Right forelimb (tissue), 1 donor: ENCODE measurements around the gene ZC3H6.
"Not testable (repeated sequence)": the region's sequence is repeated elsewhere in the genome, so short reads cannot be mapped to it uniquely, and the experiment has no call there.

Experiments used
- DNase-seq: peaks from one replicate; pipeline ENCODE4 v3.0.0-alpha.2; 2018

ZC3H6 gene

DNA sequence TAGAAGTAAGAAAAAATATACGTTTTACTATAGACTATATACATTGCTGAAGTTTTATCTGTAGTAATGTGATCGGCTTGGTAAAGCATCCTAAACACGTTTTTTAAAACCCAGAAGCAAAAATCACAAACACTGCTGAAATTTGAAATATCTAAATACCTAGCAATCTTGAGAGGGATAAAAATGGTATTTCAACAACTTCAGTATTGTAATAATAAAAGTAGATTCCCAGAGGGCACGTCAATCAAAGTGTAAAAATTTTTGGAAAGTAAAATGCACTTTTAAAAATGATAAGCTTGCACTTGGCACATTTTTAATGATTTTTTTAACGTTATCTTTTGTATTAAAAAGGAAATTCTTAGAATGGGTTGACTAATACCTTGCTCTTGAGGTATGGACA, 1.6 kb downstream of the ZC3H6 start:
- DNase-seq = no peak

DNA sequence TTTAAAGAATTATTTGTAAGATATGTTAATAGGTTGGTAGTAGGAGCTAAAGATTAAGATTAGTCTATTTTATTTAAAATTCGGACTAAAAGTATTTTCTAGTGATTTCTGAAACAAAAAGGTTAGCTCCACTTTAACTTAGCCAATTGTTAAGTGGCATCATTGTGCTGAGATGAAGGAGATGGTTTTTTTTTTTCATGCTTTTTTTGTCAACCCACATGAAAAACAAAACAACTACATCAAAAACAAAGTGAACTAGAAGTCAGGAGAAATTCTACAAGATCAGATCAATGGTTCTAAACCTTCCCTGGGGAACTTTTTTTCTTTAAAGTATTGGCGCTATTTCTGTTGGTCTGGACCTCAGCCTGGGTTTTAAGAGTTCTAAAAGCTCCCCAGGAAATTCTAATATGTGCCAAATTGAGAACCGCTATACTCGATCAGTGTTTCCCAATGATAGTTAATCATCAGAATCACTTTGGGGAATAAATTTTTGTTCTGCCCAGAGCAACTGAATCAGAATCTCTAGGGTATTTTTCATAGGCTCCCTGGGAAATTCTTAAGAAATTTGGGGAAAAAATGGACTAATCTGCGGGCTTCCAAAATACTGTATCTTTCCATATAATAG, 2.3 kb downstream of the ZC3H6 start:
- no peak for DNase-seq

DNA sequence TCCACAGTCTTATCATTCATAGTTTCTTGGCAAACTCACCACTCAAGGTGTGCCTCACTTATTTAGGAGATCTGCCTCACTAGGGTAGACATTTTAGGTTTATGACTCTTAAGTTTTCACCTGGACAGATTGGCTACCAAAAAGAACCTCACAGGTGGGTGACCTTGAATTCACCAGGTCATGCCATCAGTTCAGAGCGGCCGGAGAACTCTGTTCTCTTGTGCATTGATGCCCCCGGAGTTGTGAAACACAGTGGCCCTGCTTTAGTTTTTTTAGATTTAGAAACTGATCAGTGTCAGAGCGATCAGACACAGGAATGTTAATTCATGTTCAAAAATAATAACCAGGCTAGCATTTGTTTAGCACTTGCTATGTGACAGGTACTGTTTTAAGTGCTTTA, 6.7 kb downstream of the ZC3H6 start:
- DNase-seq = not testable (repeated sequence)

DNA sequence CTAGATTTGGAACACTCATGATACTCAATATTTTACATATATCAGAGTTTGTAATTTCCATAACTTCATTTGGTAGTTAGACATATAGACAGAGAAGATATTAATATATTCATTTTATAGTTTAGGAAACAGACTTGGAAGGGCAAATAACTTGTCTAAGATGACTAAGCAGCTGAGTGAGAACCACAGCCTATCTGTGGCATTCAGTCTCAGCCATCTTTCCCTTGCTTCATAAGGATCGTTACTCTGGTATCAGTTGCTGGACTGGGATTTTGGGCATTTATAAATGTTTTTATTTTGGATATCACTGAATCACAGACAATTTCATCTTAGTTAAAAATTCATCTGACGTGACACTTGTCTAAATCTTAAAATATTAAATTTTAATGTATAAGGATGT, 8.1 kb downstream of the ZC3H6 start:
- not testable (repeated sequence) for DNase-seq

DNA sequence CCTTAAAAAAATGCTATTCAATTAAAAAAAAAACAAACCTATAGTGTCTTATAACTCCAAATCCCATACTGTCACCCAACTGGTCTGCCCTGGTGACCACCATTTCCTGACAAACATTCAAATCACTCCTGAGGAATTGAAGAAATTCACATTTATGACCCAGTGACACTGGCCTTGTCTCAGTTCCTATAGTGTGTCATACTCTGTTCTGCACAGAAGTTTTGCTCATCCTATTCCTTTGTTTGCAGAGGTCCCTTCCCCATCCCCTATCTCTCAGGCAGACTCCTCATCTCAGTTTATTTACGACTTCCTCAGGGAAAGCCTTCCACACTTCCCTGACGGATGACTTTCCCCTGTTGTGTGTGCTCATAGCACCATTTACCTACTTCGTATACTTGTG, 14.7 kb downstream of the ZC3H6 start:
- DNase-seq = no peak

DNA sequence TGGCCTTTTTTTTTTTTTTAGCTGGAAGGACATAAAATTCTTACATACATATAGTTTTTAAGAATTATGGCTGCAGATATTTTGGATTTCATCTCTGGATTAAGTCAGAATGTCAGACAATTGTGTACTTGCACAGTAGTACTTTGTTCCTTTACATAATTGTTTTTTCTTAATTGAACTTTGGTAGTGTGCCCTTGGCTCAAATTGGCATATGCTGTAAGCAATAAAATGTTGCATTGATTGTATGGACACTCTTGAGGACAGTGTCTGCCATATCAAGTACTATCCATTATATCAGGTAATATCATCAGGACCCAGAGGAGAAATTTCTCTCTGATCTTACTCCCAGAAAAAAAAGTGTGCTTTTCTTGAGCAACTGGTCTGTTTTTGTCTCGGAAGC, 15.3 kb downstream of the ZC3H6 start:
- no peak for DNase-seq

DNA sequence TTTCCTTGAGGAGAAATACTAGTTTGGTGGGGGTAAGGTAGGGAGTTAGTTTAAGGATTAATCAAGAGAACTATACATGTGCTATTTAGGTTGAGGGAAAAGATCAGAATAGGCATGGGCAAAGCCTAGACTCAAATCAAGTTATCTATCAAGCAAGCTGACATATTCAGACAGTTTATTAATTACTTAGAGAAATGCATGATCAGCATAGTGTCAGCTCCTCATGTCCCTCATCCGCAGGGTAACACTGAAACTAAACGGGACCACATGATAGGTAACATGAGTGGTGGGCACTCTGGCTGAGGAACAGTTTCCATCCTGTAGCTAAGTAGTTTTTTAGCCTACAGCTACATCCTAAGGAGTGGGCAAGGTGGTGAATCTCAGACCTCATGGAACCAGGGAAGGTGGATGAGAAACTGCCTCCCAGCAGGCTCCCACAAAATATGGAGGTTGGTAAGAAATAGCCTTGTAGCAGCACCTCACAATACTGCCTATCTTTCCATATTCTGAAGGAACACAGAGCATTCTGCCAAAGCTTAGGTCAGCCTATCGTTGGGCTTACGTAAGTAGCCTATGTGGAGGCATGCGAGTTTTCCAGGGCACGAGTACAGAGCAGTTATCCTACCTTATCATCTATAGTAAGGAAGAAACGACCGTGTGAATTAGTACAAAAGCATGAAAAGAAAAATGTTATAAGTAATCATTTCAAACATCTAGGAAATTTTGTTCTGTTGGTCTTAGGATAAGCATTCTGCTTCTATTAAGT, 18.4 kb downstream of the ZC3H6 start:
- DNase-seq = no peak

DNA sequence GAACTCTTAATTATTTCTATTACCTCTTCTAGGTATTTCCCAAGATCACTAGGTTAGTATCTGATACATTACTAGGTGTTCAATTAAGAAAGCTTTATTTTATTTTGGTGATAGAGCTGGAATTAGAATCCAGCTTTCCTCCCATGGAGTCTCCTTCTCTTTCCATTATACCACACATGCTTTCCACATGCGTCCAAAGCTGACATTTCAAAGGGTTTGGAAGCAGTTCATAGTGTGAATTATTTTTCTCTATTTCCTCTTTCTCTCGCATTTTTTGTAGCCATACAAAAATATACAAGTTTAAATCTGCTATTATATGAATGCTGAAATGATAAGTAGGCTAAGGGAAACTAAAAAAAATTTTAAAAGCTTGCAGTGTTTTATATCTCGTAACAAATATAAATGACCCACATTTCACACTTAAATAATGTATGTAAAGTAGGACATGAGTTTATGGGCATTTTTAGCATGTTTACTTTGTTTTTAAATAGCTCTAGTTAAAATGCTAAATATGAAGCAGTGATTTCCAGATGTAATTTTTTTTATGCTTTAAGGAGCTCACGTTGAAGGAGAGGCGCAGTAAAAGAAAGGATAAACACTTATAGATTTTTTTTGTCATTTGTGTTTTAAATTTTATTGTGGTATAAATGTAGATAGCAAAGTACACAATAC, 20.1 kb downstream of the ZC3H6 start:
- no peak for DNase-seq

DNA sequence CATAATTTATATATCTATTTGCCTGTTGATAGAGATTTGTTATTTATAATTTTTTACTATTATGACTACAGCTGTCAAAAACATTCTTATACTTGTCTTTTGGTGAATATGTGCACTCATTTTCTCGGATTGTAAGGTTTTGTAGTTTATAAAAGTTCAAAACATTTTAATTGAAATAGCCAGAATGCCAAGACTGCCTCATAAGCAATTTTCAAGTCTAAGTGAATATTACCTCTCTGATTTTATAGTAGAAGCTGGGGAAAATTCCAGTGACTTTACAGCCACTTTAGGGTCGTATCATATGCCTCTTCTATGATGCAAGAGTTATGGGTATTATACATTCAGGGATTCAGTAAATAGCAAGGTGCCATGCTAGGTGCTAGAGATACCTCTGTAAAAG, 21.0 kb downstream of the ZC3H6 start:
- DNase-seq = no peak

DNA sequence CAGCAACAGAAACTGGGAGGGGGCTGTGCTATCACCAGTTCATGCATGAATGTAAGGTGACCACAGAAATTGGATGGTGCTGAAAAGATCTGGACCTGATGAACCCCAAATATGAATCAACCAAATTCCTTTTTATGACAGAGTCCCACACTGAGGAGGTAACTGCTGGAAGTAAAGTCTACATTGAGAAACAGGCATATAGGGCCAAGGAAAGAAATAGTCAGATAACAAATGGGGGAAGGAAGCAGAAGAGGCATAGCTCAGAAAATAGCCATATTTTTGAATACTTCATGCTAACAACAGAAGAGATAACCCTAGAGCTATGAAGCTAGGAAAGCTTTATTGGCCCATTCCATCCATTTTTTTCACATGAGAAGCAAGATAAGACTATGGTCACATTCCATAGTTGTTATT, 25.8 kb downstream of the ZC3H6 start:
- DNase-seq = no peak

DNA sequence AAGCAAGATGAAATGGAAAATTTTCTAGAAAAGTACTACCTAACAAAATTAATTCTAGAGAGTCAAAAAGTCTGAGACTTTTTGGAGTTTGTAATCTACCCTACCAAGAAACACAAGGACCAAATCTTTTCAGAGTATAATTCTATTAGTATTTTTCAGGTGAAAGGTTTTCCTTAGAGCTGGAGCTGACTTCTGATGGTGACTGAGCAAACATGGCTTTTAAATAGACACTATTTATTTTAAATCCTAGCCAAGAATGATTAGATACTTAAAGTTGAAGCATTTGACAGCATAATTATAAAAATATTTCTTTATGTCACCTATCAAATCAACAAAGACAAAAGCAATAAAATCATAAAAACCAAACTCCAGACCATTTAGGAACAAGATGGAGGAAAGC, 26.6 kb downstream of the ZC3H6 start:
- DNase-seq = no peak

DNA sequence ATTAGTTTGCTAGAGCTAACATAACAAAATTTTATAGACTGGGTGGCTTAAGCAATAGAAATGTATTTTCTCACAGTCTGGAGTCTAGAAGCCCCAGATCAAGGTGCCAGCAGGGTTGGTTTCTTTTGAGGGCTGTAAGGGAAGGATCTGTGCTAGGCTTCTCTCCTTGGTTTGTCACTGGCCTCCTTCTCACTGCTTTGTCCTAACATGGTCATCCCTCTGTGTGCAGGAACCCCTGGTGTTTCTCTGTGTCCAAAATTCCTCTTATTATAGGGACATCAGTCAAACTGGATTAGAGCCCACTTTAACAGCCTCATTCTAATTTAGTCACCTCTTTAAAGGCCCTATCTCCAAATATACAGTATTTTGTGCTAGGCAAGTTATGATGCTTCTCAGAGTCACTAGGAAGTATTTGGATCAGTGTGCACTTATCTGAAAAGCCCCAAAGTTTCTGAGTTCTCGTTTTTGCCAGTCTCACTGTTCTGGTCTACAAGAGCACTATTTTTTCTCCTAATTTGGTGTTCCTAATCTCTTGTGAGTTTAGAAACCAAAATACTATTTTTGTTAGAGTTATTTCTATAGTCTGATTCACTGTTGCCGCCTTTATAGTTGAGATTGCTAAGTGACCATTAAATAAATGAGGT, 29.0 kb downstream of the ZC3H6 start:
- no peak for DNase-seq

DNA sequence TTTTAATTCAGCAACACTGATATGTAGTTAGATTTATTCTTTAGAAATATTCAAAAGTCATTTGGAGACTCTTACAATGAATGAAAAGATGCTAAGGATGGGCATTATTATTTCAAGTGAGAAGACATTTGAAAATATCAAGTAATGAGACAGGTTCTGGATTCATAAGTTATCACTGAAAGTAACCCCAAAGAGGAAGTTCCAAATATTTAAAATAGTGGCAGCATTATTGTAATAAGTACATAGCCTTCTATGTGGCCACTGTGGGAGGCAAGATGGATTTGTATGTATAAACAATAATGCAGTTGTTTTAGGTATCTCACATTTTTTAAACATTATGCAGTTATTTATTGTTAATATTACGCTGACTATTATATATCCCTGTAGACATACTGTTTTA, 29.7 kb downstream of the ZC3H6 start:
- no peak for DNase-seq

DNA sequence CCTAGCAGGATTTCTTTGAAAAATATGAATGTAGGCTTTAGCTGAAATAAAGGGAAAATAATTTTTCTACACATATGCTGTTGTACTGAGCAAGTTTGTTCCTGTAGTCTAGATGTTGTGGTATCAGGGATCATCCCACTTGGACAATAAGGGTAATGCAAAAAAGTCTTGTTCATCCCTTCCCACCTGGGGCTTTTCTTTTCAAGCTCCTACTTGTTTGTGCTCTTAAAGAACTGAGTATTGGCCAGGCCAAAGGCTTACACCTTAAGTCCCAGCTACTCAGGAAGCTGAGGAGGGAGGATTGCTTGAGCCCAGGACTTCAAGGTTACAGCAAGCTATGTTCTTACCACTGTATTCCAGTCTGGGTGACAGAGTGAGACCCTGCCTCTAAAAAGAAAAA, 35.5 kb downstream of the ZC3H6 start:
- DNase-seq = no peak

DNA sequence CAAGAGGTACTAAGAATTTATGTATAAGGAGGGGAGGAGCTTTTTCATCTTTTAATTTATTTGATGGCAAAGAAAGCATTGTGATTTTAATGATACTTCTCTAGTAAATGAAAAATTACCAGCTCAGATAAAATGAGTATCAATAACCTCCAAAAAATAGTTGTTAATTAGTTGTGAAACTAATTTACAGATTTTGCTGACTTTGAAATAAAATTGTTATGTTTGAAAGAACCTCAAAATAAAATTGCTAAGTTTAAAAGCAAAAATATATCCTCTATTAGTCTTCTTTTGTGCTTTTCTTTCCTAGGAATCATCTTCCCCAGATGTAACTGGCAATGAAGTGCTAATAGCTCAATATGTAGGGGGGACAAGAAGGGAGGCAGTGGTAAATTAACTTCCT, 36.5 kb downstream of the ZC3H6 start:
- no peak for DNase-seq

DNA sequence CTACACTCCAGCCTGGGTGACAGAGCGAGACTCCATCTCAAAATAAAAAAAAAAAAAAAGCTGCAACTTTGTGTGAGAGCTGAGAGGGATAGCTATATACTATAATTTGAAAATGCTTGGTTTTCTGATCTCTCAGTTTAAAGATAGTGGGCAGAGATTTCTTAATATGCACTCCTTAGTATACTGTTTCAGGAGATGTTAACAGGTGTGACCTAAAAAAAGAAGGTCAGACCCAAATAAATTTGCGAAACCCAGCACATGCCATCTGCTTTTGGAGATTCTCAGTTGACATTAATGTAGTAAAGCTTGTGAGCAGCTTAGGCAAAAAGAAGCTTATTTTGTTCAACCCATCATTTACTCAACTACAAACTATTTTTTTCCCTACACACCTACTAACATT, 37.4 kb downstream of the ZC3H6 start:
- DNase-seq = no peak

DNA sequence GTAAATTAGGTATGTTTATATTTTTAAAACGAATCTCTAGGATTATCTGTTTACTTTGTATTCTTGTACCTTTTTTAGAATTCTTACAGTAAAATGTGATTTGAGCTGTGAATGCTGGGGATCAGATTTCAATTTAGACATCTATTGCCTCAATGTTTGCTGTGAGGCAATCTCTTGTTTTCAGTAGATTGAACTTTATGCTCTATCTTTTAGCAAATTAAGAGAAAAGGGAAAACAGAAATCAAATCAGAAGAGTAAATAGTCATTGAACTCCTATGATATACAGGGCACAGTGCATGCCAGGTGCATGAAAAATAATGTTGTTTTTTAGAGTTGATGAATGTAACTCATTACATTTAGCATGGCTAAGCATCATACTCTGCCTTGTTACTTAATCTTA, 39.5 kb downstream of the ZC3H6 start:
- no peak for DNase-seq

DNA sequence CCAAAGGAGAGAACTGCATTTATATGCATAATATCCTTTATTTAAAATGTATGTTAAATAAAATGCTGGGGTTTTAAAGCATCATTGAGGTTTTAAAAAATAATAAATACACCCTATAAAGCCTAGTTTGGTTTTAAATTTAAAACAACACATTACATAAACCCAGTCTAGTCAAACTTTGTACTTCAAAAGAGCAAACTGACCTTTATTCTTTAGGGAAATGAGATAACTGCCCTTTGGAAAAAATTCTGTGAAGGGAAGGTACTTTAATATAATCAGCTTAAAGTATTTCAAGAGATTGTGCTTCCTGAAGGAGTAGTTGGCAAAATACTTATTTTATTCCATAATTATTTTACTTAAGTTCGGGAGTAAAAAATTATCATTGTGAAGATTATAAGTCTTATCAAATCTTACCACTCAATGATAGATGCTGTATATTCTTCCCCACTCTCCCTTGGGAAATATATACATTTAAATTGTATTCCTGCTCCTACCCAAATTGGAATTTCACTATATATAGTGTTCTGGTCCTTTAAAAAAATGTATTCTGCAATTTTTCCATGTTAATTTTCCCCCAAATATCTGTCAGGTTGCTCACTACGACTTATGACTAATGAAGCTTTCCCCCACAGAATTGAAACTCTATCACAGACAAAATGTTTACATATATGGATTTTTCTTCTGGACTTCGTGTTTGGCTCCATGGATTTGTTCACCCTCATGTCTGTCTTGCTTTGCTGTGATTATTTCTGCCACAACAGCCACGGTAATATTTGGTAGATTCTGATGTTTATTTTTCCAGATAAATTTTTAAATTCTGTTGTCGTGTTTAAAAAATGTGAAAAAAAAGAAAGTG, 42.1 kb downstream of the ZC3H6 start:
- DNase-seq = no peak

DNA sequence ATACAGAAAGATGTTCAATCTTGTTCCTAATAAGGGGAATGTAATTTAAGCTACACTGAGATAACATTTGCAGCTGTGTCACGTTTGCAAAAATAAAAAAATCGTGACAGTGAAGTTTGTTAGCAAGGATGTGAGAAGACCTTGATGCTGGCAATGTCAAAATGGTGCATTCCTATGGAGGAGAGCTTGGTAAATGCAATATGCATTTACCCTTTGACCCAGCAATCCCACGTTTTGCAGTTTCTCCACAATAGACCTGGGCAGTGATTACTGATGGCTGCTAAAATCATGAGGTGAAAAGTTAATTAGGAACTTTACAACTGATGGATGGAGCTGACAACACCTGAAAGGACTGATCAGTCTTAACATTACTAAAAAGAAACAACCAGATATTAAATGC, 43.1 kb downstream of the ZC3H6 start:
- no peak for DNase-seq

DNA sequence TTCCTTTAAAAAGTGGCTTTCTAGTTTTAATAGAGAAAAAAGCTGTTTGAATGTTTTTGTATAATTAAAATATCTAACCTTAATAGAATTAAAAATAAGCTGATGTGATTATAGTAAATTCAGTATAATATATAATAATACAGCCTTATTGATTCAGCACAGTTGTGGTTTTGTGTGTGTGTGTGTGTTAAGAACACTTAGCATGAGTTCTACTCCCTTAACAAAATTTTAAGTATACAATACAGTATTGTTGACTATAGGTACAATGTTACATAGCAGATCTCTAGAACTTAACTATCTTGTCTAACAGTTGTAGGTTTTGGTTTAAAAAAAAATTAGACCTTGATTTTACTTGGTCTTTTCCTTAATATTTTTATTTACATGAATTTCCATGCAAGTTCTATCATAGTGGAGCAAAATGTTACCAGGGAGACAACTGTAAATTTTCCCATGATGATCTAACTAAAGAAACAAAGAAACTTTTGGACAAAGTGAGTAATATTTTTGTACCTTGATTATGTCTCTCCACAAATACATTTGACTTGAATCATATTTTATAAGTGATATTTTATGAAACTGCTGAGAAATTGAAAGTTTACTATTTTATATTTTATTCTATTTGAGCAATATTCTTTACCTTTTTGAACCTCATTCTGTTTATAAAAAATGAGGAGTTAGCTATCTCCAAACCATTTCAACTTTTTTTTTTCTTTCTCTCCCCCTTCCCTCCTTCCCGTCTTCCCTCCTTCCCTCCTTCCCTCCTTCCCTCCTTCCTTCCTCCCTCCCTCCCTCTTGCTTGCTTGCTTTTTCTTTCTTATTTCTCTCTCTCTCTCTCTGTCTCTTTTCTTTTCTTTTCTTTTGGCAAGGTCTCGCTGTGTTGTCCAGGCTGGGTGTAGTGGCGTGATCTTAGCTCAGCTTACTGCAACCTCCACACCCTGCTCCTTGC, 46.3 kb downstream of the ZC3H6 start:
- no peak for DNase-seq

DNA sequence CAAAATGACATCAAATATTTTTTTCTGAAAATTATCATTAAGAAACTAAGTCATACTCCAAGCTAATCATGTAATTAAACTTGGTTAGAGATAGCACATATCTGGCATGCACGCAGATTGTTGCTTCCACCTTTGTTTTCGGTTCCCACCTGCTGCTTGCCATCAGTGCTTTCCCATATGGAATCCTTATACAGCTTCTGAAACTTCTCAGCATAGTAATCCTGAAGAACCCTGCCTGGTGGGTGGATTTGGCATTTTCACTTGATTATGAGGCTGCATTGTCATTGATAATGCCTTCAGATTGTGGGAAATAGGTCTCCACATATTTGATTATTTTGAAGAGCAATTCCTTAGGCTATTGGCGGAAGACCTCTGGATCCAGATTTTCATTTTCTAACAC, 47.5 kb downstream of the ZC3H6 start:
- no peak for DNase-seq
